Cerebellar nuclear complex (tissue), 1 donor: ENCODE results near the gene USF2.

Experiments used
- DNase-seq, 2 experiments: peaks; one replicate each; lab custom pipeline; 2025; lab: John Stamatoyannopoulos, UW

USF2 gene

DNA sequence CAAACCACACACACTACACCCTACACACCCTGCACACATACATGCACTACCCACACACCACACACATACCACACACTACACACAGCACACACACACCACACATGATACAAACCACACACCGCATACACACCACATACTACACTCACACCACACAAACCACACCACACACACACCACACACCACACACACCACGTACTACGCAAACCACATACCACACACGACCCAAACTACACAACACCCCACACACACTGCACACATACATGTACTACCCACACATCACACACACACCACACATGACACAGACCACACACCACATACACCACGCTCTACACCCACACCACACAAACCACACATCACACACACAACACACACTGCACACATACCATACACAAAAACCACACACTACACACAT lies 29.8 kb downstream of the USF2 start:
- no peak for DNase-seq

DNA sequence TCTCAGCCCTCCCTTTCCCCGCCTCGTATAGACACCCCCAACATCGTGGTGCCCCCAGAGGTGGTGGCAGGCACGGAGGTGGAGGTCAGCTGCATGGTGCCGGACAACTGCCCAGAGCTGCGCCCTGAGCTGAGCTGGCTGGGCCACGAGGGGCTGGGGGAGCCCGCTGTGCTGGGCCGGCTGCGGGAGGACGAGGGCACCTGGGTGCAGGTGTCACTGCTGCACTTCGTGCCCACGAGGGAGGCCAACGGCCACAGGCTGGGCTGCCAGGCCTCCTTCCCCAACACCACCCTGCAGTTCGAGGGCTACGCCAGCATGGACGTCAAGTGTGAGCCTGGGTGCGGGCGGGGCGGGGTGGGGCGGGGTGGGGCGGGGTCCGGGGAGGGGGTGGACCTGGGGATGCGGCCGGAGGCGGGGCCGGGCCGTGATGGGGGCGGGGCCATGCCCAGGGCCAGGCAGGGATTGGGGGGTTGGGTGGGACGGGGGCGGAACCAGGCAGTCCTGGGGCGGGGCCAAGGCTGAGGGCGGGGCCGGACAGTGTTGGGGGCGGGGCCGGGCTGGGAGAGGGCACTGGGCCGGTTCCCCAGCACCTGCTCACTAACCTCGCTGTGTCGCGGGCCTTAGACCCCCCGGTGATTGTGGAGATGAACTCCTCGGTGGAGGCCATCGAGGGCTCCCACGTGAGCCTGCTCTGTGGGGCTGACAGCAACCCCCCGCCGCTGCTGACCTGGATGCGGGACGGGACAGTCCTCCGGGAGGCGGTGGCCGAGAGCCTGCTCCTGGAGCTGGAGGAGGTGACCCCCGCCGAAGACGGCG lies 31.0 kb downstream of the USF2 start:
- no peak for DNase-seq

DNA sequence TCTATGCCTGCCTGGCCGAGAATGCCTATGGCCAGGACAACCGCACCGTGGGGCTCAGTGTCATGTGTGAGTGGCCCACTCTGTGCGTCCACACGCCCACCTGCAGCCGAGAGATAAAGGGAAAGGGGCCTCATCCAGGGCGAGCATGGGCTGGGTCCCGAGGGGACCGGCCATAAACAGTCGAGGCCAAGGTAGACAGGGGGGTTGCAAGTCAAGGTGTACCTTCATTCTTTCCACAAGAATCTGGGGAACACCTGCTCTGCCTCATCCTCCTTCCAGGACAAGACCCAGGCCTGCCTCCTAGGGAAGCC lies 31.5 kb downstream of the USF2 start:
- no peak for DNase-seq

DNA sequence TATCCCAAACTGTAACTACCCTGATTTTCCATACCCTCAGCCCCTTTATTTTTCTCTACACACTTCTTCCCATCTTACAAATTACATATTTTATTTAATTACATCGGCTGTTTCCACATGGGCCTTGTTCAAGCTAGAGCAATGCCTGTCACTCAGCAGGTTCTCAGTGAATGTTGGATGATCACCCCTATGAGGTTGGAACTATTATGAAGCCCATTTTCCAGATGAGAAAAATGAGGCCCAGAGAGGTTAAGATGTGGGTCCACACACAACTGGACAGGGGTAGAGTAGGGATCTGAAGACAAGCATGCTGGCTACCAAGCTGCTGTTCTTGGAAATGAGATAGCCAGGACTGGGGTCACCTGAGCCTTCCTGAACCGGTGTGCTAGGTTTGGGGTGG lies 33.2 kb downstream of the USF2 start:
- DNase-seq, result no peak

DNA sequence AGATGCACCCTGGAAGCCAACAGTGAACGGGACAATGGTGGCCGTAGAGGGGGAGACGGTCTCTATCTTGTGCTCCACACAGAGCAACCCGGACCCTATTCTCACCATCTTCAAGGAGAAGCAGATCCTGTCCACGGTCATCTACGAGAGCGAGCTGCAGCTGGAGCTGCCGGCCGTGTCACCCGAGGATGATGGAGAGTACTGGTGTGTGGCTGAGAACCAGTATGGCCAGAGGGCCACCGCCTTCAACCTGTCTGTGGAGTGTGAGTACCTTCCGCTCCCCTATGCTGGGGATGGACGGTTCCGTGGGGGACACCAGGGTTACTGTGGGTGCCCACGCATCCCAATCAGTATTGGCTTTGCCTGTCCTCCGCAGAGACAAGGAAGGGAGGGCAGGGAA lies 33.7 kb downstream of the USF2 start:
- no peak for DNase-seq

DNA sequence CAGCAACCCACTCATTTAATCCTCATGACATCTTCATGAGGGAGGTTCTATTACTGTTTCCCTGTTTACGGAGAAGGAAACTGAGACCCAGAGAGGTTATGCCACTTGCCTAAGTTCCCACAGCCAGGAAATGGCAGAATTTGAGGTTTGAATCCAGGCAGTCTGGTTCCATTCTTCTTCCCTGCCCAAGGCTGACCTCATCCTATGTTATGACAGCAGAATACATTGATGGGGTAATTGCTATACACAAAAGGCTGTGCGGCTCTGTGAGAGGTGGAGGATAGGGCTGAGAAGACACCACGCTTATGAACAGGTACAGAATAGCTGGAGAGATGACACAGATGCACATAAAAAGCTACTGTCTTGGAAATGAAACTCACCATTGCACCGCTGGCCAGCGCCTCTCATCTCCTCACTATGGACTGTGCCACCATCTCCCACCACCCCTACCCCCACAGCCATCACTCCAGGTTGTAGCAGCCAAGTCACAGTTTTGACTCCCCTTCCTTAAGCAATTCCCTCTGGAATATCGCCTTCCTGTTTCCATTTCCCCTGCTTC lies 34.7 kb downstream of the USF2 start:
- DNase-seq, result no peak

DNA sequence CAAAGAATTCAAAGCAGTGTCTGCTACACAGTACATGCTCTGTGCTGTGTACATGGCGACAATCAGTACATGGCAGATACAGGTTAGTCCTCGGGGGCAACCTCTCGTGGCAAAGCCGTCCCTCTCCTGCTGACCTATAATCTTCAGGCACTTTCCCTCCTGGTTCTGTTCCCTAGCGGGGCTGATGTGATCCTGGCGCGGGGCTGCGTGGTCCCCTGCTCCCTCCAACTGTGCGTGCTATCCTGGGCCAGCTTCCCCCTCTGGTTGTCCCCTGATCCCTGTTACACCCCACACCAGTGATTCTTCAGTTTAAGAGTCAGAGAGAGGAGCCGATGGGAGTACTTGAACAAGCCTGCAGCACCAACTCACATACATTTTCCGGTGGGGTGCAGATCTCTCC lies 35.3 kb downstream of the USF2 start:
- no peak for DNase-seq

DNA sequence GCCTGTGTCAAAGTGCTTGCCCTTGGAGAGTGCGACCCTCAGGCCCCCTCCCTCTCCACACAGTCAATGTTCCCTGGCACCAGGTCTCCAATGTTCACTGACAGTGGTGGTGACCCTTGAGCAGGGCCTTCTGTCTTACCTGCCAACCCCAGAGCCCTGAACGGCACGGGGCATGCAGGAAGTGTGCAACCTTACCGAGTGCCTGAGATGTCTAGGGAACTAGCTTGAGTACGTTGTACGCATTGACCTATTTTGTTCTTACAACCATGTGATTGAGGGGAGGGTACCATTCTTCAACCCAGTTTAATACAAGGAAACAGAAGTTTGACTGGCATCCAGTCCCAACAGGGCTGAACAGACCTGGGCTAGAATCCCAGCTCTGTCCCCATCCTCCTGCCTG lies 36.4 kb downstream of the USF2 start:
- no peak for DNase-seq

DNA sequence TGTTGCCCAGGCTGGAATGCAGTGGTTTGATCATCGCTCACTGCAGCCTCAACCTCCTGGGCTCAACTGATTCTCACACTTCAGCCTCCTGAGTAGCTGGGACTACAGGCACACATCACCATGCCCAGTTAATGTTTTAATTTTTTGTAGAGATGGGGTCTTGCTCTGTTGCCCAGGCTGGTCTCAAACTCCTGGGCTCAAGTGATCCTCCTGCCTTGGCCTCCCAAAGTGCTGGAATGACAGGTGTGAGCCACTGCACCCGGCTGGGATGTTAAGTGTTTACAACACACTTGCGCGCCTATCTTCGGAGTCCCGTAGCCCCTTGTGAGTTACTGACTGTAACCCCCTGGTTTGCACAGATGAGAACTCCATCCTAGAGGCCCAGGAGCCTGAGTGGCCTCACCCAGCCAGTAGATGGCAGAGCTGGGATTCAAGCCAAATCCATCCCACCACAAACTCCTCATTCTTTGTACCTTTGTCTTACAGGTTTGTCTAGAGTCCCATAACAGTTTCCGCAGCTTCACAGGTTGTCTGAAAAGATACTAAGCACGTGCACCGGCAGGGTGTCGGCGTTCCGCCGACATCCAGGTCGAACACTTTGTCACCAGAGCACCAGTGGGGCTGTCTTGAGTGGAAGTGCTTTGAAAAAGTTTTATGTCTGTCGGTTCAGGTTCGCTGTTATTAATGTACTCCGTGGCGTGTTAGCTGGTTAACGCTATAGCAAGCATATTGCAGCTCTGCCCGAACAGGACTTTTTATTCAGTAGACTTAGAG lies 37.9 kb downstream of the USF2 start:
- DNase-seq, result no peak

DNA sequence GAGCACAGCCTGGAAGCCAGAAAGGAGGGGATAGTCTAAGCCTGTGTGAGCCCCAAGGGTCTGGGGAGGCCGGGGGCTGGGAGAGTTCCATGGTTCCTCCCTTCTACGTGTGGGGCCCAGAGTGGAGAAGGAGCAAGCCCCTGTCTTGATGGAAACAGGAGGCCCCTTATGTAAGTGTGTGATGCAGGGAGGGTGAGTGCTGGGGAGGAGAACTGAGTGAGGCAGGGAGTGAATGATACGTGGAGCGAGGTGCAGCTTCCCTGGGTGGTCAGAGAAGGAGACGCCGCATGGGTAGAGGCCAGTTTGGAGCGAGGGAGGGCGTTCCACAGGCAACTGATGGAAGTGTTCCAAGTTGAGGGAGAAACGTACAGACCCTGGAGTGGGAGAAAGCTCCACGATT lies 39.2 kb downstream of the USF2 start:
- DNase-seq, result no peak

DNA sequence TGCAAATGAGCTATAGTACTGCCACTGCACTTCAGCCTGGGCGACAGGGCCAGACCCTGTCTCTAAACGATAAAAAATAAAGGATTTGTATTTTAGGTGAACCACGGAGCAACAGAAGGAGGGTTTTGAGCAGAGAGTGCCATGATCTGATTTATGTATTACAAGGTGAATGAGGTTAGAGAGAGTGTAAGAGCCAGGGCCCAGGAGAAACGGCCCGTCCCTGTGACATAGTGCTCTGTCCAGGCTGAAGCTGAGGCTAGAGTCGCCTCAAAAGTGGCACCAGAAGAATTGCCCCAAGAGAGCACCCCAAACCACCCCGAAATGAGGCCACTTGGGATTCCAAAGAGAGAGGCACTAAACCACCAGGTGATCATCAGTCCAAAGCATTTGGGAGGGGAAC lies 40.1 kb downstream of the USF2 start:
- no peak for DNase-seq

DNA sequence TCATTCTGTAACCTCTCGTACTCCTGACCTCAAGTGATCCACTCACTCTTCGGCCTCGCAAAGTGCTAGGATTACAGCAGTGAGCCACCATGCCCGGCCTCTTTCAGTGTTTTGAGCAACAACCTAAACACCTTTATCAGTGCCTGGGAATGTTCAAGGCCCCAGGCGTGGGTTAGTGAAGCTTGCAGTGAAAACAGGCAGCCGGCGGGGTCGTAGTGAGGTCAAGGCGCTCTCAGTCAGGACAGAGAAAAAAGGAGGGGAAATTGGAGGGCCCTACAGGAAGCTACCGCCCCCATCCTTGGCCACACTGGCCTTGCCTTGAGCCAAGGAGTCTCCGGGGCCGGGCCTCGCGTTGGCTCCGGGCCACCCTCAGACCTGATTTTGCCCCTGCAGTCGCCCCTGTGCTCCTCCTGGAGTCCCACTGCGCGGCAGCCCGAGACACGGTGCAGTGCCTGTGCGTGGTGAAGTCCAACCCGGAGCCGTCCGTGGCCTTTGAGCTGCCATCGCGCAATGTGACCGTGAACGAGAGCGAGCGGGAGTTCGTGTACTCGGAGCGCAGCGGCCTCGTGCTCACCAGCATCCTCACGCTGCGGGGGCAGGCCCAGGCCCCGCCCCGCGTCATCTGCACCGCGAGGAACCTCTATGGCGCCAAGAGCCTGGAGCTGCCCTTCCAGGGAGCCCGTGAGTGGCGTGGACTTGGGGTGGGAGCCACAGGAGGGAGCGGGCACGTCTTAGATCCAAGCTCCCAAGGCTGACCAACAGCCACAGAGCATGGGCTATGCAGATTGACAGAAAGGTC lies 40.9 kb downstream of the USF2 start:
- DNase-seq, result no peak

DNA sequence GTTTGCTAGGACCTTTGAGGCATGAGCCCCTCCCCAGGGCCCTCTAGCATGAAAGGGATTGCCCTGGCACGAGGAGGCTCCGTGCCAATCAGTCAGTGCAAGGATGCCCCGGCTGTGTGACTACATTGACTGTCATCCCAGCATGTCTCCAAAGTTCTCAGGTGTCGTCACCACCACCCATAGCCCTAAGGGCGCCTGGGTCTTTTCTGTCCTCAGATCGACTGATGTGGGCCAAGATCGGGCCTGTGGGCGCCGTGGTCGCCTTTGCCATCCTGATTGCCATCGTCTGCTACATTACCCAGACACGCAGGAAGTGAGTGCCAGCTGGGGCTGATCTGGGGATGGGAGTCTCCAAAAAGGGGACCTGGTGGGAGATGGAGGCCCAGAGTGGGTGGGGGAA lies 41.6 kb downstream of the USF2 start:
- no peak for DNase-seq

DNA sequence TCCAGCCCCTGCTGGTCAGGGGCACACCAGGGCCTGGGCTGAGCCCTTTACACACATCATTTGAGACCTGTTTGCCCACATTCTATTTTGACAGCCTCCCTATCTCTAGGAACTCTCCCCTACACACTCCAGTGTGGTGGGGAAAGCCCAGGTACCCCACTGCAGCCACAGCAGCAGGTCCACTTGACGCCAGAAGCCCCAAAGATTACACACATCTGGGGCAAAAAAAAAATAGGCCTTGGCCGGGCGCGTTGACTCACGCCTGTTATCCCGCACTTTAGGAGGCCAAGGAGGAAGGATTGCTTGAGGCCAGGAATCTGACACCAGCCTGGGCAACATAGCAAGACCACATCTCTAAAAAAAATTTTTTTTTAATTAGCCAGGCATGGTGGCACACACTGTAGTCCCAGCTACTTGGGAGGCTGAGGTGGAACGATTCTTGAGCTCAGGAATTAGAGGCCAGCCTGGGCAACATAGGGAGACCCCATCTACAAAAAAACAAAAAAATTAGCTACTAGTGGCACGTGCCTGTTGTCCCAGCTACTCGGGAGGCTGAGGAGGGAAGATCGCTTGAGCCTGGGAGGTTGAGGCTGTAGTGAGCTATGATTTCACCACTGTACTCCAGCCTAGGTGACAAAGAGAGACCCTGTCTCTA lies 42.2 kb downstream of the USF2 start:
- no peak for DNase-seq

DNA sequence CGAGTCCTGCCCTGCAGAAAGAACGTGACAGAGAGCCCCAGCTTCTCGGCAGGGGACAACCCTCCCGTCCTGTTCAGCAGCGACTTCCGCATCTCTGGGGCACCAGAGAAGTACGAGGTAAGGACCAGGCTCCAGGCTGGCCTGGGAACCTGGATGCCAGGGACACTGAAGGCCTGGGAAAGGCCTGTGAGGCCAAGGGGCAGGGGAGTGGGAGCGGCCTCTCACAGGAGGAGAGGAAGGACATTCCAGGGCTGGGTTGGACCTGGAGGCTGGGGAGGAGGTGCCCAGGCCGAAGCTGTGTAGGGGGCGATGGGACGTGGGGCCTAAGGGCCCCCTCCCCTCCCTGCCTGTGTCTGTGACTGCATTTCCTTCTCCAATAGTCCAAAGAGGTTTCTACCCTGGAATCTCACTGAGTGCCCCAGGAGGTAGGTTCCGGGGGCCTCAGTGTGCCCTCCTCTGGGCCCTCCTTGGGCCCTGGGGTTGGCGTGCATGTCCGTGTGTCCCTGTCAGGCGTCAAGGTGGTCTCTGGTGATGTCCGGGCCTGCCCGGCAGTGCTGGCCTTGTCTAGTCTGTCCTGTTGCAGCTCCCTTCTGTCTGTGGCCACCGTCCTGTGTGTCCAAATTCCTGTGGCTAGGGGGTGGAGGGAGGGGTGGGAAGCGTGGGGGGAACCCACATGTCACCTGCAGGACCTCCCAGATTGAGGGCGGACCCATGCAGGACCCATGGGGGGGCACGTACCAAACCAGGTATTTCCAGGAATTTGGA lies 43.3 kb downstream of the USF2 start:
- no peak for DNase-seq

DNA sequence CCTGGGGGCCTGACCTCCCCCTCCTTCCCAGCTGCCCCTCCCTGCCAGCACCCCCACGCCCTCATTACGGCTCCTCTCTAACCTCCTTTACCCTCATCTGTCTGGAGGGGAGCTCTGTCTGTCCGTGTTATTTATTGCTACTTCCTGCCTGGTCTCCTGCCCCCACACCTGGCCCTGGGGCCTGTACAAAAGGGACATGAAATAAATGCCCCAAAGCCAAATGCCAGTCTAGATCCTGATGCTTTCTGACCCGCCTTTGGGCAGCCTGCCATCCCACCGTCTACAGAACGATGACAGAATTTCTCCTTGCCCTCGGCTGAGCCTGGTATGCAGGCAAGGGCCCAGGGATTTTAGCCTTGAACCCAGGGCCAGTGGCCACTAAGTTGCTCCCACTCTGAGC lies 44.8 kb downstream of the USF2 start:
- no peak for DNase-seq

DNA sequence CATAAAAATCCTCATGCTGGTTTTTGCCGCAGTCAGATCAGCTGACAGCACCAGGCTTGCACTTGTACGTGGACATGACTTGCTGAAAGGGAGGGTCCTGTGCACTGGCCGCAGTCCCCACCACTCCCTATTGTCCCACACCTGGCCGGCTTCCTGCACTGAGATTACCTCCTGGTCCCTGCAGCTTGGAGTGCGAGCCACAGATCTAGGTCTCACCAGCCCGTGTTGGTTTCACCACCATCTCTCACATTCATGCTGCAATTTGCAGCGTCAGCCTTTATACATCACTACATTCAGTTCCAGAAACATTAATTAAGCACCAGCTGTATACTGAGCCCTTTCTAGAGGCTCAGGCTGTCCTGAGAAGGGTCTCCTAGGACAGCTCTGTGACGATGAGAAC lies 45.3 kb downstream of the USF2 start:
- DNase-seq, result no peak

DNA sequence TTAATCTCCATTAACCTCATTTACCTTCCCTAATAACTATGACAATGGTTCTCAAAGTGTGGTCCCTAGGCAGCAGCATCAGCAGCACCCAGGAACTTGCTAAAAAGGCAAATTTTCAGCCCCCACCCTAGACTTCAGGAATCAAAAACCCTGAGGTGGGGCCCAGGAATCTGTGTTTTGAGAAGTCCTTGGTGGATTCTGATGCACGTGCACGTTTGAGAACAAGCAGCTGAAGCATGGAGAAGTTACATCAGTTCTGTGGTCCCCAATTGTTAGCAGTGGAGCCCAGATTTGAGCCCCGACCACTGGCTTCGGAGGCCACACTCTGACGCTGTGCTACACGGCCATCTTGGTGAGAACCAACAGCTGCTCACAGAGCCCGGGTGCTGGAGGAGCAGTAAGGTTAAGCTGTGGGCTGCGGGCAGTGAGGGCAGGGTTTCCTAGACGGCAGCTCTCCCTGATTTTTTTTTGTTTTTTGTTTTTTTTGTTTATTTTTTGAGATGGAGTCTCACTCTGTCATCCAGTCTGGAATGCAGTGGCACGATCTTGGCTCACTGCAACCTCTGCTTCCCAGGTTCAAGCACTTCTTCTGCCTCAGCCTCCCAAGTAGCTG lies 46.2 kb downstream of the USF2 start:
- no peak for DNase-seq

DNA sequence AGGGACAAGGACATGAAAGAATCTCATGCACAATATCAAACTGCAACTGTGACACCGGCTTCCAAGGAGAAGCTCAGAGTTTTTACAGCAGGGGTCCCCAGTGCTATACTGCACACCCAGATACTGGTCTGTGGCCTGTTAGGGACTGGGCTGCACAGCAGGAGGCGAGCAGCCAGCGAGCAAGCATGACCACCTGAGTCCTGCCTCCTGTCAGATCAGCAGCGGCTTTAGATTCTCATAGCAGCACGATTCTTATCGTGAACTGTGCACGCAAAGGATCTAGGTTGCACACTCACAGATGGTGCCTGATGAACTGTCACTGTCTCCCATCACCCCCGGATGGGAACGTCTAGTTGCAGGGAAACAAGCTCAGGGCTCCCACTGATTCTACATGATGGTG lies 47.1 kb downstream of the USF2 start:
- DNase-seq, result no peak

DNA sequence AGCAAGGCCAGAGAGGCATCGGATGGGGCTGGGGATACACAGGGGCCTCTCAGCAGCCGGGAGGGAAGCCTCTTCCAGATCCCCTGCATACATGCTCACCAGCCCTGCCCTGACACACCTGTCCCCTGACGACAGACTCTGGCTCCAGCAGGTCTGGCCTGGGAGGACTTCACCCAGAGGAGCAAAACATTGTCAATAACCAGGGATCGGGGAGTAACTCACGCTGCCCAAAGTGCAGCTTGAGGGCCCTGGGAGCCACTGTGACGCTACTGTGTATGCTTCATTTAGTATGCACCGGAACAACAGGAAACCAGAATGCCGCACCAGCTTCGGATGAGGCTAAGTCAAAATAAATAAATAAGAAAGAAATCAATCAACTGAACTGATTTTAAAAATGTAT lies 47.8 kb downstream of the USF2 start:
- DNase-seq, result no peak

DNA sequence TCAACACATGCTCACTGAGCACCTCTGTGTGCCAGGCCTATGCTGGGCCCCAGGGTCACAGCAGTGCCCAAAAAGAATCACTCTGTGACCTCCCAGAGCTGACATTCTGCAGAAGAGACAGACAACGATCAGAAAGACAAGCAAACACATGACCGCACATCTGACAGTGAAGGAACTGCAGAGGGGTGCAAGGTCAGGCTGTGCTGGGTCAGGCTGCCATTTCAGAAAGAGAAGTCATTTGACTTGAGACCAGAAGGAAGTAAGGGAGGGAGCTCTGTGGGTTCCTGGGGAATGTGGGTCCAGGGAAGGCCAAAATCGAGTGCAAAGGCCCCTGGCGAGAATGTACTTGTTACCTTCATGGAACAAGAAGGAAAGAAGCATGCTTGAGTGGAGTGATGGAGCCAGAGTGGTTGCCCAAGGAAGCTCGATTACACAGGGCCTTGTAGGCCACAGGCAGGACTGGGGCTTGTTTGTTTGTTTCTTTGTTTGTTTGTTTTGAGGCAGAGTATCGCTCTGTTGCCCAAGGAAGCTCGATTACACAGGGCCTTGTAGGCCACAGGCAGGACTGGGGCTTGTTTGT lies 48.8 kb downstream of the USF2 start:
- DNase-seq, result no peak
